NCI-H446 treated with DMSO at 0.1 percent for 48 hours (cell line): ENCODE data around the gene LRSAM1.

Experiments
- DNase-seq: peaks from one replicate; lab custom pipeline; 2025; lab: John Stamatoyannopoulos, UW

The LRSAM1 gene

DNA sequence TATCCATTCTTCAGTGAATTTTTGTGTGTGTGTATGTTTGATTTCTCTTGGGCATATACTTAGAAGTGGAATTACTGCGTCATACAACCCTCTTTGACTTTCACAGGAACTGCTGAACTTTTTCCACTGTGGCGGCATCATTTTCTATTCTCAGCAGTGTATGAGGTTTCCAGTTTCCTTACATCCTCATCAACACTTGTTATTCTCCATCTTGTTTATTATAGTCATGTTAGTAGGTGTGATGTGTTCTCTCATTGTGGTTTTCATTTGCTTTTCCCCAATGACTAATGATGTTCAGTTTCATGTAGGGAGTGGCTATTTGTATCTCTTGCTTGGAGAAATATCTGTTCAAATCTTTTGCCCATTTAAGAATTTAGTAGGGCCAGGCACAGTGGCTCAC, 24.6 kb upstream of the LRSAM1 start:
- no peak for DNase-seq

DNA sequence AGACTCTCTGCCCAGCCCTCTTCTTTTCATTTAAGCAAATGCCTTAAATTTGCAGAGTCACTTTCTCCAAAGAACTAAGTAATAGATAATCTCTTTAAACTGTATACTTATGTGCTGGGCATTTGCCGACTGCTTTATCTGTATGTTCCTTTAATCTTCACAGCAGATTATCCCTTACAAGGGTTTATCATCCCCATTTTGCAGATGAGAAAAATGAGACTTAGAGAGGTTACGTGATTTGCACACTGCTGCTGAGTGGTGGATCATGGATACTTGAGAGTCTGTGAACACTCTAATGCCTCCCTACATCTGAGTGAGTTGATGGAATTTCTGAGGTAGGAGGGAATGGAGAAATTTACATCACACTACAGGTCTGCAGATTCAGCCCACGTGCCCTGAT, 23.0 kb upstream of the LRSAM1 start:
- no peak for DNase-seq

DNA sequence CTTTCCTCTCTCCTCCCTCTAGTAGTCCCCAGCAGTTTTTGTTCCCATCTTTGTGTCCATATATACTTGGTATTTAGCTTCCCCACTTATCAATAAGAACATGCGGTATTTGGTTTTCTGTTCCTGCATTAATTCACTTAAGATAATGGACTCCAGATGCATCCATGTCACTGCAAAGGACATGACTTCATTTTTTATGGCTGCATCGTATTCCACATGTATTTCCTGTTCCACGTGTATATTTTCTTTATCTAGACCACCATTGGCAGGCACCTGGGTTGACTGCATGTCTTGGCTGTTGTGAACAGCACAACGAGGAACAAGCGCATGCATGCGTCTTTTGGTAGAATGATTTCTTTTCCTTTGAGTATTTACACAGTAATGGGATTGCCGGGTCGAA, 20.9 kb upstream of the LRSAM1 start:
- DNase-seq, result no peak

DNA sequence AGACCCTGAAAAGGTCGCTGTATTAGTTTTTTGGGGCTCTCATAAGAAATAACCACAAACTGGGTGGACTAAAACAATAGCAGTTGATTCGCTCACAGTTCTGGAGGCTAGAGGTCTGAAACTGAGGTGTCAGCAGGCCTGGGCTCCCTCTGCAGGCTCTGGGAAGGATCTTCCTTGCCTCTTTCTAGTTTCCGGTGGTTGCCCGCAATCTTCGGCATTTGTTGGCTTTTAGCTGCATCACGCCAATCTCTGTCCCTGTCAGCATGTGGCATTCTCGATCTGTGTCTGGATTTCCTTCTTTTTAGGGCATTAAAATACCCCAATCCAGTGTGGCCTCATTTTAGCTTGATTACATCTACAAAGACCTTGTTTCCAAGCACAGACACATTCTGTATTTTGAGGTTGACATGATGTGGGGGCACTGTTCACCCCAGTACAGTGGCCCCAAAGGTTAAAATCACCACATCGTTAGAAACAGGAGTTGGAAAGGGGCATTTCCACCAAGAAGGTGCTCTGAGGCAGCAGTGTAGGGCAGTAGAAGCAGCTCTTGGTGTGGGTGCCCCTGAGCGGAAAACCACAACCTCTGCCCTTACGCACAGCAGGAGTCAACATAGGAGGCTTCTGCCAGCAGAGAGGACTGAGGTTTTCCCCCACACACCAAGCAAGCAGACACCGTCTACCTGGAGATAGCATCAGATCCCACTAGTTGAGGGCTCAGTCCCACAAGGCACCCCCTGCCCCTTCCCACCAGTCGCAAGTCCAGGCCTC, 13.6 kb upstream of the LRSAM1 start:
- DNase-seq, result no peak

DNA sequence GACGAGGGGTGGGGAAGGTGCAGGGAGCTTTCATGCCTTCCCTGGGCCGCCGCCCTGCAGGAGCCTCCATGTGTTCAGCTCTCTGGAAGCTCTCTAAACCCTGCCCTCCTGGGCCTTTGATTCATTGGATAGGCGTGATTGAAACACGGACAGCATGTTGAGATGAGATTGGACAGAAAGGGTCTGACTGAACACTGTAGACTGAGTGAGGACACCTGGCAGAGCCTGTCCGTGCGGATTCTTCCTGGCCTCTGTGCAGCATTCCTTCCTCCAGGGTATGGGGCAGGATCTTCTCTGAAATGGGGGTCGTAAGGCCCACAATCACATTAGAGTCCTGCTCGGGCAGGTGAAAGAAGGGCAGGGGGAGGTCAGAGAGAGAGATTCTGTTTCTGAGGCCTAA, 12.9 kb upstream of the LRSAM1 start:
- no peak for DNase-seq

DNA sequence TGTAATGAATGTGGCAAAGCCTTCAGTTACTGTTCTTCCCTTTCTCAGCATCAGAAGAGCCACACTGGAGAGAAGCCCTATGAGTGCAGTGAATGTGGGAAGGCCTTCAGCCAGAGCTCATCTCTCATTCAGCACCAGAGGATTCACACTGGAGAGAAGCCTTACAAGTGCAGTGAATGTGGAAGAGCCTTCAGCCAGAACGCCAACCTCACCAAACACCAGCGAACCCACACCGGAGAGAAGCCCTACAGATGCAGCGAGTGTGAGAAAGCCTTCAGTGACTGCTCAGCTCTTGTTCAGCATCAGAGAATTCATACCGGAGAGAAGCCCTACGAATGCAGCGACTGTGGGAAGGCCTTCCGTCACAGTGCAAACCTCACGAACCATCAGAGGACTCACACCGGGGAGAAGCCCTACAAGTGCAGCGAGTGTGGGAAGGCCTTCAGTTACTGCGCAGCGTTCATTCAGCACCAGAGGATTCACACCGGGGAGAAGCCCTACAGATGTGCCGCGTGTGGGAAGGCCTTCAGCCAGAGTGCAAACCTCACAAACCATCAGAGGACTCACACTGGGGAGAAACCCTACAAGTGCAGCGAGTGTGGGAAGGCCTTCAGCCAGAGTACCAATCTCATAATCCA, 6.9 kb upstream of the LRSAM1 start:
- no peak for DNase-seq

DNA sequence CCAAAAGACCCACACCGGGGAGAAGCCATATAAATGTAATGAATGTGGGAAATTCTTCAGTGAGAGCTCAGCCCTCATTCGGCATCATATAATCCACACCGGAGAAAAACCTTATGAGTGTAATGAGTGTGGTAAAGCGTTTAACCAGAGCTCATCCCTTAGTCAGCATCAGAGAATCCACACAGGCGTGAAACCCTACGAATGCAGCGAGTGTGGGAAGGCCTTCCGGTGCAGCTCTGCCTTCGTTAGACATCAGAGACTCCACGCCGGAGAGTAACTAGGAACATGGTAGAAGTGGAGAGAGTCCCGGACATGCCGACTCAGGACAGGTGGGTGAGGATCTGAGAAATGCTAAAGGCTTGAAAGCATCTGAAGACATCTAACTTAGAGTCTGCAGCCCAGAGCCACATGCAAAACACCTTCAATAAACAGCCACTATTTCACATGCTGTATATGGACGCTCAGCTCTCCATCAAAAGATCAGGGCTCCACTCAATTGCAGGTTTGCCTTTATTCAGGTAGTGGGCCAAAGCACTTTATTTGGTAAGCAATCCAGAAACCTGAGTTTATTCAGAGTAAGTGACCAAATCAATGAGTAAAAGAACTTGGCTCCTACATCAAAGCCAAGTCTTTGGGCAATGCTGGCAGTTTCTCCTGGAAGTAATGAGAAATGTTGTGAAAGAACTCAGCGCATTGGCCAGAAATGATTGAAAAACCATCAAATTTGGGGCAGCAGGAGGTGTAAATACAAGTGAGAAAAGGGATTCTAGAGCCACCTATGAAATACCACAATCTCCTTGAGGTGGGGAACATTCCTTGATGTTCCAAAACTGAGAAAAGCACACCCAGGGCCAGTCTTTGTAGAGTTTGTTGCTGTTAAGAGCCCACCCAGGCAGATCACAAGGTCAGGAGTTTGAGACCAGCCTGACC, 6.1 kb upstream of the LRSAM1 start:
- DNase-seq, result no peak

DNA sequence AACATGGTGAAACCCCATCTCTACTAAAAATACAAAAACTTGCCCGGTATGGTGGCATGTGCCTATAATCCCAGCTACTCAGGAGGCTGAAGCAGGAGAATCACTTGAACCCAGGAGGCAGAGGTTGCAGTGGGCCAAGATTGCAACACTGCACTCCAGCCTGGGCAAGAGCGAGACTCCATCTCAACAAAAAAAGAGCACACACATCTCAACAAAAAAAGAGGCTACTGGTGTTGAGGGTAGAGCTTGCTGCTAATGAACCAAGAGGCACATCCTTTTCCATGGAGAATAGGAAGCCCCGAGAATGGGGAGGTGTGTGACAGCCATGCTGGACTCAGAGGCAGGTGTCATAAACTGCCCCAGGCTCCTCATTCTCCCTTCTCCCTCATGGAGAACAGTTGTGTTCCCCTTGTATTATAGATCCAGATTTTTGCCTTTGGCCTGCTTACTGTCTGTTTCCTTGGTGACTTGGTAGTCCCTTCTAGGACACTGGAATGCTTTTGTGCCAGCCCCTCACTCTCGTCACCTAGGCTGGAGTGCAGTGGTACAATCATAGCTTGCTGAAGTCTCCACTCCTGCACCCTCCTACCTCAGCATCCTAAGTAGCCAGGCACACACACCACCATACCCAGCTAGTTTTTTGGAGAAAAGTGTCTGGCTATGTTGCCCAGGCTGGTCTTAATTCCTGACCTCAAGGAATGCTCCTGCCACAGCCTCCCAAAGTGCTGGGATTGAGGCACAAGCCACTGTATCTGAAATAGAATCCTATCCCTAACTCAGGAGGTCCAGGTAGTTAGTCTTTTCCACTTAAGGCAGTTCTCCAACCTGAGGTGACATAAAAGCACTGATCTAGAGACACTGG, 5.2 kb upstream of the LRSAM1 start:
- DNase-seq, result no peak

DNA sequence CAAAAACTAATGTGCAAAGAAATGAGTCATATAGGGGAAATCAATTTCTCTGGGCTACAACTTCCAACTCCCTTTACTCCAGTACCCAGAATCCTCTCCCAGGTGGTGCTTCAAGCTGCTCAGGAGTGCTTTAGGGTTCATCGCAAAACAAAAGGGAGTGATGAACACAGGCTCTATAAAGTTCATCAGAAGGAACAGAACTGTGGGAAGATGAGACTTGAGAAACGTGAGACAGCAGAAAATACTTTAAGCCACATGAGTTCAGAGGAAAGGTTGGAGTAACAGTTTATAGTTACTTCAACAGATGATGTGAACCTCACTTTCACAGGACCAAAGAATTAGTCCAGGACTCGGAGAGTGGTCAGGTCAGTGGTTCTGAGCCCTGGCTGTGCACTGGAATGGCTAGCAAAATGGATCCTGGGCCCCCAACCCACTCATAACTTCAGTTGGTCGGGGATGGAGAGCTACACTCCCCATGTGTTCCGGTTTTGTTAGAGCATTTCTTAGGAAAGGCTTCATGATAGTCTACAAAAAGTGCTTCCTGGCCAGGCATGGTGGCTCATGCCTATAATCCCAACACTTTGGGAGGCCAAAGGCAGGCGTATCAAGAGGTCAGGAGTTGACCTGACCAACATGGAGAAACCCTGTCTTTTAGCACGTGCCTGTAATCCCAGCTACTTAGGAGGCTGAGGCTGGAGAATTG, 4.4 kb upstream of the LRSAM1 start:
- no peak for DNase-seq

DNA sequence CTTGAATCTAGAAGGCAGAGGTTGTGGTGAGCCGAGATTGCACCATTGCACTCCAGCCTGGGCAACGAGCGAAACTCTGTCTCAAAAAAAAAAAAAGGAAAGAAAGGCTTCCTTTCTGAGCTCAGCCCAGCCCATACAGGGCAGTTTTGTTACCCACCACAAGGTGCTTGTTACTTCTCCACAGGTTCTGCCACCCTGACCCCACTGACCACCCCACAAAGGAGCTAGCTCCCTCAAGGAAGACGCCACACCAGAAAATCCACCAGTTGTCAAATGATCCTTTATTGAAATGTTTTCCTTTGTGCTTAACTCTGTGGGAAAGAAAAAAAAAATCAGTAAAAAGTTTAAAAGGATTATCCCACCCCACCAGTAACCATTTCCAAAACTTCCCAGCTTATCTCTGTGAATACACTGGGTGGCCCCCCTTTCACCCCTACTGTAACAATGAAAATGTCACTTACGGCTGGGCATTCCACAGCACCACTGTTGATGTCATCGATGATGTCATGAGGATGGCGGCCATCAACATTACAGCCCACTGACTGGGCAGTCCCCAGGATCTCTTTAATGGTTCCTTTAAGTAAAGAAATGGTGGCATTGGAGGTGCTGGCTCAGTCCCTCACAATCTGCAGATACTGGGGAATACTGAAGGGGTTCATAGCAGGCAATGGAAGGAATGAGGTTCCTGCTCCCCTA, 3.7 kb upstream of the LRSAM1 start:
- no peak for DNase-seq

DNA sequence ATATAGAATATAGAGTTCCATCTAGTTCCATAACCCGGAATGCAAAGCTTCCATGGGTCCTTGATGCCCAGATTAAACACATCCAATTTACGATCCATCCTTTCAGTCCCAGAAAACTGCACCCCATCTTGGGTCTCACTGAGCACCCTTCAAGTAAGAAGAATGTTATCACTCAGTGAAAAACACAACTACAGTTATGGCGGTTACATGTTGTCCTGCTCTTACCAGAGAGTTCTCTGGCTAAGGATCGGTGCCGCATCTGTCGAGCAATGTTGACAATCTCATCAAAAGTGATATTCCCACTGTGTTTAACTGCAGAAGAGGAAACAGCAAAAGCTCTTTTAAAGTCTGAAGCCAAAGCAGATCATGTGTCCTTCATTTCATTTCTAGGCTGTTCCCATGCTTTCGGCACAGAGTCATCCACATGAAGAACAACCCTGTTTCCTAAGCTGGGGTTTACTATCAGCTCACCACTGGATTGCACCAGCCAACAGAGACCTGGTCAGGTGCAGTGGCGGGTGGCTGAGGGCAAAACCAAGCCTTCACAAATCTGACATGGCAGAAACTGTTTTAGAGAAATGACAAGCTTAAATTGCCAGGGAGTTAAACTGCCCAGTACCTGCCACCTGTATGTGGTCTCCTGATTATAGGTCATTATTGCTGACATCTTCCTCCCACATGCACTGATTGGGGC, 3.1 kb upstream of the LRSAM1 start:
- no peak for DNase-seq

DNA sequence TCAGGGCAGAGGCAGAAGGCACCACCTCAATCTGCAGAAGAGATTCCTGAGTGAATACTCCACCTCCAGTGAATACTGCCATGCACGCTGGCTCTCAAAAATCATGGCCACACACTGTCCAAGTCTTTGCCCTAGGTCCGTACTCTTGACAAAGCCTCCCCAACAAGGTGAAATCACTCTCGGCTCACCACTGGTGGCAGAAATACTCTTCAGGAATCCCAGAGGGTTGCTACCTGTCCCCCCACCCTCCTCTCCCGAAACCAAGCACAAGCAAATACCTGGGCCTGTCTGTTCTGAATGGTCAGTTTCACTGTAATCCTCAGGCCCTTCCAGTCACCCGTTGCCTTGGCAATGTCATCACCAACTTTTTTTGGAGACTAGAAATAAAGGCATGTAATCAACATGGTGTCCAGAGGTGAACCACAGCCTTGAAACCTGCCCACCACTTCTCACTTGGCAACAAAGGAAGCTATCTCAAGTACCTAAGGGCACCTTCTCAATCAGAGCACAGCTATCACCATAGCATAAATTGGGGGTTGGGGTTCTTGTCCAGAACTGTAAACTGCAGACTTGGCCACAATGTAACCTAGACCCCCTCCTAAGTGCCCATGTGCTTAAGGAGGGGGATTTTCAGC, 1.9 kb upstream of the LRSAM1 start:
- no peak for DNase-seq

DNA sequence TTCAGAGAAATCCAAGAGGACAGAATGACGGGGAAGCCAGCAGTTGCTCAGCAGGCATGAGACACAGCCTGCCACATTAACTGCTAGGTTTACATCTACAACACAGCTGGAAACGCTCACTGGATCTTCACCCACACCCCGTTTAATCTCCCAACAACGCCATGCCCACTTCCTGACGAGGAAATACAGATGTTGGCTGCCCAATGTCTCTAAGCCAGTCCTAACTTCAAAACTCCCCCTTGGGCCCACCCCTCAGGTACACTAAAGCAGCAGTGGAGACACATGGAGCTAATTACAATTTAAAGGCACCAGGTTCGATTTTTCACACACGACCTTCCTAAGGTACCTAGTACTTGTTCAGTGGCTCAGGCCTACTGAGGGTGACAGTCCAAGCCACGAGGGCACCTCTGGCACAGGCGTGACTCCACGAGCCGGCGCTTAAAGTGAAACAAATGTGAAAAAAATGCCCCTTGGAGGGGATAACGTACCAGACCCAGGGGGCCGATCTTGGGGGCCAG, 1.0 kb upstream of the LRSAM1 start:
- DNase-seq, result no peak

DNA sequence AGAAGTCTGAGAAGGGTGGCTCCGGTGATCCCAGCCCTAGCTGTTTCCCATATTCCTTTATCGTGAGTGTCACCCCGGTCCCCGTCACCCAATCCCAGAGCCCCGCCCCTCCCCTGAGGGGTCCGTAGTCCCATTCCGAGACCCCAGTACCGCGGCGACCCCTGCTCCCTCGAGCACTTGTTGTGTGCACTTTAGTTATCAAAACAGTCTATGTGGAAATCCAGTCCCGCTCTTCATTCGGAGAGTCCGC, 223 bp downstream of the LRSAM1 start:
- DNase-seq, result no peak

DNA sequence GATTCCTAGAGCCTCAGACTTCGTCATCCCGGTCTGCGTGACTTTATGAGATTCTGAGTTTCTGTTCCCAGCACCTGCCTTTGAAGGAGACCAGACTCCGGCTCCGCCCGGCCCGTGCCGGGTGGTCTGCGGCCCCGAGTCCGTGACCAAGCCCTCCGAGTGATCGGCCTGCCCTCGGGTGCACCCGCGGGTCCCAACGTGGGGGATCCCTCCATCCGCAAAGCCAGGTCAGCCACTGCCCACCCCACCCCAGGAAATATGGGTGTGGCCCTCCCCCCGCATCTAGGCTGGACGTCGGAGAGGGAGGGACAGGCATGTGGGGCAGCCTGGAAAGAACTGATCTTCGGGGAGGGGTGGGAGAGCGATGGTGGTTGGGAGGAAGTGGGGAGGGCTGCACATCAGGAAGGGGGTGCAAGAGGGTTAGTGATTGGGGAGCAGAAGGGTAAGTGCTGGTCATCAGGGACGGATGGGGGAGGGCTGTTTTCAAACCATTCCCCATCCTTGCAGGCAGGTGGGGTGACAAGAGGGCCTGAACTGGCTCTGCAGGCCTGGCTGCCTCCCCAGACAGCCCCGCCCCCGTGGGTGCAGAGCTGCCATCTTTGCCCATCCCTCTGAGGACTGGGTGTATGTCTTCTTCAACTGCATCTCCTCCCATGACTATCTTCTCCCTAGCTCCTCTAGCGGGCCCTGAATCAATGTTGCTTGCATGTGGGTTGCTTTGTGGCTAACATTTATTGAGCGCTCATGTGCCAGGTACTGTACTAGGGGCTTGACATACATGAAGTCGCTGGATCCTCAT, 747 bp downstream of the LRSAM1 start:
- DNase-seq, result no peak

DNA sequence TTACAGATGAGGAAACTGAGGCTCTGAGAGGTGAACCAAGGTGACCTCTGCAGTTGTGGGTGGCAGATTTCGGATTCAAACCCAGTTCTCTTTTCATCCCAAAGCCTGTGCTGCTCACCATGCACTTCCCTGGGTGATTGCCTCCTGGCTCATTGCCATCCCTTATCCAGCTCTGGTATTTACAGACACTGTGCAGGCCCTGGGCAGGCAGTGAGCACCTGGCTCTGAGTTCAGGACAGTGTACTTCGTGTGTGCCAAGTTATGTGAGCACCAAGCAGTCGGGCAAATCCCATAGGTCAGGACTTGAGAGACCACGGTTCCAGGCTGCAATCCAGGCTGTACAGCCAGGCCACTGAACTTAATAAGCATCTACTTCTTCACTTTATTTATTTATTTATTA, 1.4 kb downstream of the LRSAM1 start:
- no peak for DNase-seq

DNA sequence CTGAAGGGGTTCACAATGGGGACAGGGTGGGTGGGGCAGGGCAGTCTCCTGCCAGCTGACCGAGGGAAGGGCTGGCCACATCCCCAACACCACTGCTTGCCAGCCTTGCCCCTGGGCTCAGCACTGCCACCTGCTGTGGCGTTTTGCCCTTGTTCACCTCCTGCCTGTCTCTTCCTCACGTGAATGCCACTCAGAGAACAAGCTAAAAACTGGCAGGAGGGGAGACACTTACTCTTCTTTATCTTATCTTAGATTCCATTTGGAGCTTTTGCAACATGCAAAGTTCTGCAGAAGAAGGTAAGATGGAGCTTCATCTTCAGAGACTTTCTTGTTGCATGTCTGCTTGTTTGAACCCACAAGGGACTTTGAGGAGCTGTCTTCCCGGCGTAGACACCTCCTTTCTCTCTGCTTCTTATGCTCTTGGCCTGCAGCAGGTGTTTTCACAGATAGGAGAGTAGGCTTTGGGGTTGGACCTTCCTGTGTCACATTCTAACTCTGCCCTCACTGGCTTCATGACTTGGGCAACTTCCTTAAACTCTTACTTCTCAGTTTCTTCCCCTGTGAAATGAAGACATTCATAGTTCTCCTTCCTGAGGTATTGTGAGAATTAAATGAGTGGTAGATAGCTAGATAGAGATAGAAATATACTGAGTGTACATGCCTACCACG, 4.1 kb downstream of the LRSAM1 start:
- DNase-seq, result no peak

DNA sequence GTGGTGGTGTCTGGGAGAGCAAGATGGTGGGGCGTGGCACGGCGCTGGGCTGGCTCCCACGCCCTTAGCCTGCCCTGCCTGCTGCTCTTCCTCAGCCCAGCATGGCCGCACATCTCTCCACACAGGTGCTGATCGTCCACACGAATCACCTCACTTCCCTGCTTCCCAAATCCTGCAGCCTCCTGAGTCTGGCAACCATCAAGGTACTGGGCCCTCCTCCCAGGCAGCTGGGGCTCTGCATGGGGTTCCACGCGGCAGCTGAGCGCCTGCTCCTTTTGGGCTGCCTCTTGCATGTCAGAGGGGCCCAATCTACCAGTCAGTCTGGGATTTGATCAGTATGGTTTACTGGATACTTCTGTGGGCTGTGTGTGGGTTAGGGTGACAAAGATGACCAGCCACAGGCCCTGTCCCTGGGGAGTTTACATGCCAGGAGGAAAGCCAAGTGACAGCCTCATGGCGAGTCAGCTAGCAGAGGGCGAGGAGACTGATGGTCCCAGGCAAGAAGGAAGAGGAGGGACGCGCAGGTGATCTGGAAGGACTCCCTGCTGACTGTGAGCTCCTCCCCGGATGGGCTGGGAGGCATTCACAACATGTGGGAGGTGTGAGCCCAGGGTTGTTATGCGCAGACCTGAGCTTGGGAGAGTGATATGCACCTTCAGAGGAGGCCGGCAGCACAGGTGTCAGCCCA, 6.0 kb downstream of the LRSAM1 start:
- no peak for DNase-seq
